Measurements from ENCODE around the gene TRIM52. TPM values are rescaled to one million over a fixed set of nuclear protein-coding genes. Genes with fewer than 3 reads are reported as not detected.
A peak's percentile ranks its signal among the peaks of the same experiment; 100 is the strongest.

Gene TRIM52
- total RNA-seq, 2 donors from 2014 or later: 5.3 to 5.9 TPM

- no peak overlapping the region for H3K9ac ChIP-seq (ENCODE audit: extremely low read depth, low read length, poor library complexity, severe bottlenecking)
These were observed 4.9 kb downstream of the TRIM52 start for GRCh38 chr5:181255836-181256578.

GRCh38 chr5:181255276-181255675 lies 5.7 kb downstream of the TRIM52 start:
- no peak overlapping the region for H3K4me3 ChIP-seq (ENCODE audit: low read length)
- no peak overlapping the region for H3K9ac ChIP-seq (ENCODE audit: extremely low read depth, low read length, poor library complexity, severe bottlenecking)
- DNase-seq: no peak
- Mint-ChIP-seq H3K27me3 (ENCODE audit: insufficient read depth) (no peaks in the 10 kb centered on the region), H3K27ac (no peak overlapping the region), H3K9me3 (no peaks in the 10 kb centered on the region), H3K4me3 (no peak overlapping the region), H3K4me1 (peaks cover 23% of the 10 kb centered on the region), H3K36me3 (ENCODE audit: low read depth) (peaks cover 49% of the 10 kb centered on the region)
- whole genome bisulfite sequencing, 2 experiments (ENCODE audit: insufficient coverage in 1 of 2, insufficient read length in 1 of 2): 86 to 93% methylated on average over 1 of the region's 1 CpG
- H3K4me1 ChIP-seq (ENCODE audit: control insufficient read depth, insufficient read depth, low read length): no peaks in the 10 kb centered on the region
- peaks cover 62% of the 10 kb centered on the region for H3K36me3 ChIP-seq (ENCODE audit: control insufficient read depth, insufficient read depth, low read length)
- H3K9me3 ChIP-seq (ENCODE audit: control insufficient read depth, low read length): no peaks in the 10 kb centered on the region
- no peak overlapping the region for H3K27ac ChIP-seq (ENCODE audit: low read depth, low read length)
- TF ChIP-seq, protein P1, sequence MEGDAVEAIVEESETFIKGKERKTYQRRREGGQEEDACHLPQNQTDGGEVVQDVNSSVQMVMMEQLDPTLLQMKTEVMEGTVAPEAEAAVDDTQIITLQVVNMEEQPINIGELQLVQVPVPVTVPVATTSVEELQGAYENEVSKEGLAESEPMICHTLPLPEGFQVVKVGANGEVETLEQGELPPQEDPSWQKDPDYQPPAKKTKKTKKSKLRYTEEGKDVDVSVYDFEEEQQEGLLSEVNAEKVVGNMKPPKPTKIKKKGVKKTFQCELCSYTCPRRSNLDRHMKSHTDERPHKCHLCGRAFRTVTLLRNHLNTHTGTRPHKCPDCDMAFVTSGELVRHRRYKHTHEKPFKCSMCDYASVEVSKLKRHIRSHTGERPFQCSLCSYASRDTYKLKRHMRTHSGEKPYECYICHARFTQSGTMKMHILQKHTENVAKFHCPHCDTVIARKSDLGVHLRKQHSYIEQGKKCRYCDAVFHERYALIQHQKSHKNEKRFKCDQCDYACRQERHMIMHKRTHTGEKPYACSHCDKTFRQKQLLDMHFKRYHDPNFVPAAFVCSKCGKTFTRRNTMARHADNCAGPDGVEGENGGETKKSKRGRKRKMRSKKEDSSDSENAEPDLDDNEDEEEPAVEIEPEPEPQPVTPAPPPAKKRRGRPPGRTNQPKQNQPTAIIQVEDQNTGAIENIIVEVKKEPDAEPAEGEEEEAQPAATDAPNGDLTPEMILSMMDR (conservative IDR thresholded peaks at IDR 0.05): no peak
- no peaks in the 10 kb centered on the region for H3K27me3 ChIP-seq (ENCODE audit: control insufficient read depth, insufficient read depth, low read length, poor library complexity, severe bottlenecking)

More at GRCh38 chr5:181255836-181256578, 4.9 kb downstream of the TRIM52 start:
- no peaks in the 10 kb centered on the region for H3K4me1 ChIP-seq (ENCODE audit: control insufficient read depth, insufficient read depth, low read length)
- Mint-ChIP-seq H3K9me3 (no peaks in the 10 kb centered on the region), H3K4me3 (no peak overlapping the region), H3K4me1 (peaks cover 22% of the 10 kb centered on the region), H3K36me3 (ENCODE audit: low read depth) (peaks cover 43% of the 10 kb centered on the region), H3K27me3 (ENCODE audit: insufficient read depth) (no peaks in the 10 kb centered on the region), H3K27ac (no peak overlapping the region)
- no peaks in the 10 kb centered on the region for H3K9me3 ChIP-seq (ENCODE audit: control insufficient read depth, low read length)
- peaks cover 56% of the 10 kb centered on the region for H3K36me3 ChIP-seq (ENCODE audit: control insufficient read depth, insufficient read depth, low read length)
- no peak for DNase-seq
- no peaks in the 10 kb centered on the region for H3K27me3 ChIP-seq (ENCODE audit: control insufficient read depth, insufficient read depth, low read length, poor library complexity, severe bottlenecking)
- WGBS, 2 experiments (ENCODE audit: insufficient coverage in 1 of 2, insufficient read length in 1 of 2): 92 to 93% methylated on average over 6 to 7 of the region's 7 CpGs
- TF ChIP-seq, protein P1 (conservative IDR thresholded peaks at IDR 0.05): no peak
- H3K4me3 ChIP-seq (ENCODE audit: low read length): no peak overlapping the region
- H3K27ac ChIP-seq (ENCODE audit: low read depth, low read length): no peak overlapping the region

DNA sequence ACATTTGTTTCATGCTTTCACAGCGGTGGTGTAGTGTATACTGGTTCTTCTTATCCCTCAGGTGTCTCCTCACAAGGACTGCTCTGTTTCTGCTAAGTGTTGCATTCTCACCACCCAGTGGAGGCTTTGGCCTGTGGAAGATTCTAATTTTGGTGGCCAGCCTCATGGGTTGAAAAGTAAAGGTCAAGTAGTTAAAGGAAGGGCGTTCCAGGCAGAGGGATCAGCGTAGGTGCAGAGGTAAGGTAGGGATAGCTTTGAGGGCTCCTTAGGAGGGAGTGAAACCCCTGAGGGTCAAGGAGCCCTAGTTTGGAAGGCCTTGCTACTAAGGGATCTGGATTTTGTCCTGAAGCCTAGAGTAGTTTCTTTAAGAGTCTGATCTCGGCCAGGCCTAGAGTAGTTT lies 12.7 kb downstream of the TRIM52 start:
- Histone ChIP-seq H3K9ac (ENCODE audit: extremely low read depth, low read length, poor library complexity, severe bottlenecking) (peak overlapping the region; percentile 97), H3K27me3 (ENCODE audit: control insufficient read depth, insufficient read depth, low read length, poor library complexity, severe bottlenecking) (no peaks in the 10 kb centered on the region), H3K4me1 (ENCODE audit: control insufficient read depth, insufficient read depth, low read length) (no peaks in the 10 kb centered on the region), H3K9me3 (ENCODE audit: control insufficient read depth, low read length) (no peaks in the 10 kb centered on the region), H3K4me3 (ENCODE audit: low read length) (peak overlapping the region; percentile 86), H3K36me3 (ENCODE audit: control insufficient read depth, insufficient read depth, low read length) (peaks cover 31% of the 10 kb centered on the region), H3K27ac (ENCODE audit: low read depth, low read length) (no peak overlapping the region)
- TF ChIP-seq, protein P1 (conservative IDR thresholded peaks at IDR 0.05): no peak
- no peaks in the 10 kb centered on the region for H3K9me3 Mint-ChIP-seq
- H3K4me3 Mint-ChIP-seq: peak overlapping the region; percentile 100
- DNase-seq: no peak
- peaks cover 32% of the 10 kb centered on the region for H3K36me3 Mint-ChIP-seq (ENCODE audit: low read depth)
- peaks cover 33% of the 10 kb centered on the region for H3K4me1 Mint-ChIP-seq
- peak overlapping the region; percentile 98 for H3K27ac Mint-ChIP-seq
- WGBS, 2 experiments (ENCODE audit: insufficient coverage in 1 of 2, insufficient read length in 1 of 2): 83 to 87% methylated on average over 3 to 4 of the region's 4 CpGs
- H3K27me3 Mint-ChIP-seq (ENCODE audit: insufficient read depth): no peaks in the 10 kb centered on the region
